ENCODE data around the gene SPATA31D3.
"Not testable (repeated sequence)": the region's sequence is repeated elsewhere in the genome, so short reads cannot be mapped to it uniquely, and the experiment has no call there.

DNA sequence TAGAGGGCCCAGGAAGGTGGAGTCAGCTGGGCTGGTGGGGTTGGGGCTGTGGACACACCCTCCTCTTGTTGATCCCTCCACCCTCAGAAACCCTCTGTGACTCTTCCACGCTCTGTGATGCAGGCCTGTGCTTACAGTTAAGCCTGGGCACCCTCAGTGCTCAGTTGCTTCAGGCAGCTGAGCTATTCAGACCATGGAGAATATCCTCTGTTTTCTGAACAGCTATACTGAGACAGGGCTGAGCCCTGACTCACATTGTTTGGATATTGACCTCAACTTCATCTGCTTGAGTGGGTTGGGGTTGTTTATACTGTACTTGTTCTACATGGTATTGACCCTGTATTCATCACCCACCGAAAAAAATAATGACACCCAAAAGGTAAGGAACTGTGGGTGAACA, at the start of gene SPATA31D3:
- TF ChIP-seq, protein P1, sequence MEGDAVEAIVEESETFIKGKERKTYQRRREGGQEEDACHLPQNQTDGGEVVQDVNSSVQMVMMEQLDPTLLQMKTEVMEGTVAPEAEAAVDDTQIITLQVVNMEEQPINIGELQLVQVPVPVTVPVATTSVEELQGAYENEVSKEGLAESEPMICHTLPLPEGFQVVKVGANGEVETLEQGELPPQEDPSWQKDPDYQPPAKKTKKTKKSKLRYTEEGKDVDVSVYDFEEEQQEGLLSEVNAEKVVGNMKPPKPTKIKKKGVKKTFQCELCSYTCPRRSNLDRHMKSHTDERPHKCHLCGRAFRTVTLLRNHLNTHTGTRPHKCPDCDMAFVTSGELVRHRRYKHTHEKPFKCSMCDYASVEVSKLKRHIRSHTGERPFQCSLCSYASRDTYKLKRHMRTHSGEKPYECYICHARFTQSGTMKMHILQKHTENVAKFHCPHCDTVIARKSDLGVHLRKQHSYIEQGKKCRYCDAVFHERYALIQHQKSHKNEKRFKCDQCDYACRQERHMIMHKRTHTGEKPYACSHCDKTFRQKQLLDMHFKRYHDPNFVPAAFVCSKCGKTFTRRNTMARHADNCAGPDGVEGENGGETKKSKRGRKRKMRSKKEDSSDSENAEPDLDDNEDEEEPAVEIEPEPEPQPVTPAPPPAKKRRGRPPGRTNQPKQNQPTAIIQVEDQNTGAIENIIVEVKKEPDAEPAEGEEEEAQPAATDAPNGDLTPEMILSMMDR (IDR thresholded peaks at IDR 0.05) = not testable (repeated sequence)
- TF ChIP-seq POLR2A, POLR2AphosphoS5, EP300 (IDR thresholded peaks at IDR 0.05): not testable (repeated sequence)
